HepG2 (cell line): ENCODE results near the gene MEI1. TPM values are rescaled to one million over a fixed set of nuclear protein-coding genes. Genes with fewer than 3 reads are reported as not detected.

ENCODE experiments used
- BRCA1 ChIP-seq: sonication (generic); formaldehyde crosslinking; IDR thresholded peaks from 2 replicates; pipeline ENCODE4 v1.4.0; 2020; ENCODE audit warnings: missing genetic modification reagents
- CEBPB ChIP-seq: IDR thresholded peaks from 2 replicates; pipeline ENCODE4 v1.6.1; 2011; ENCODE audit warnings: low read depth, low read length, improper control_type of control experiment, borderline replicate concordance
- CSRNP1 ChIP-seq: sonication (generic); formaldehyde crosslinking; IDR thresholded peaks from 2 replicates; pipeline ENCODE4 v1.8.1; 2023; ENCODE audit warnings: mild to moderate bottlenecking, missing genetic modification reagents
- FOSL2 ChIP-seq: sonication (generic); formaldehyde crosslinking; IDR thresholded peaks from 2 replicates; pipeline ENCODE4 v1.4.0; 2020; ENCODE audit warnings: missing genetic modification reagents
- FOXA1 ChIP-seq, 2 experiments: fragments of 450-650 bp in 1 of 2; sonication (generic) in 1 of 2; formaldehyde crosslinking in 1 of 2; IDR thresholded peaks; 2 replicates each; pipeline versions ENCODE4 v1.4.0 to v1.6.1; 2016 to 2020; ENCODE audit warnings: missing genetic modification reagents in 1 of 2
- FOXO1 ChIP-seq: sonication (generic); formaldehyde crosslinking; IDR thresholded peaks from 2 replicates; pipeline ENCODE4 v1.4.0; 2020; ENCODE audit warnings: missing genetic modification reagents
- GABPB1 ChIP-seq: IDR thresholded peaks from 2 replicates; pipeline ENCODE4 v1.6.1; 2016; ENCODE audit warnings: mild to moderate bottlenecking, missing genetic modification reagents, moderate library complexity, missing compliant biosample characterization
- KLF11 ChIP-seq: IDR thresholded peaks from 2 replicates; pipeline ENCODE4 v1.6.1; 2016; ENCODE audit warnings: missing compliant biosample characterization
- KLF13 ChIP-seq: sonication (generic); formaldehyde crosslinking; IDR thresholded peaks from 2 replicates; pipeline ENCODE4 v1.4.0; 2020; ENCODE audit warnings: mild to moderate bottlenecking, missing genetic modification reagents
- MIER3 ChIP-seq: IDR thresholded peaks from 2 replicates; pipeline ENCODE4 v1.6.1; 2016; ENCODE audit warnings: missing compliant biosample characterization, borderline replicate concordance
- PAX8 ChIP-seq: sonication (generic); formaldehyde crosslinking; IDR thresholded peaks from 2 replicates; pipeline ENCODE4 v1.8.0; 2022; ENCODE audit warnings: mild to moderate bottlenecking, missing genetic modification reagents, borderline replicate concordance
- REPIN1 ChIP-seq: sonication (generic); formaldehyde crosslinking; IDR thresholded peaks from 2 replicates; pipeline ENCODE4 v1.8.0; 2022; ENCODE audit warnings: missing genetic modification reagents, low read depth, mild to moderate bottlenecking, borderline replicate concordance
- SETDB1 ChIP-seq: sonication (generic); formaldehyde crosslinking; IDR thresholded peaks from 2 replicates; pipeline ENCODE4 v1.5.1; 2020; ENCODE audit warnings: missing genetic modification reagents, mild to moderate bottlenecking, borderline replicate concordance
- SOX13 ChIP-seq, 3 experiments: fragments of 450-650 bp in 1 of 3; sonication (generic) in 1 of 3; formaldehyde crosslinking in 1 of 3; IDR thresholded peaks in 2 of 3; conservative IDR thresholded peaks in 1 of 3; 2 replicates each; pipeline versions ENCODE4 v1.5.0 to v1.6.1; 2016 to 2020; ENCODE audit warnings: antibody characterized with exemption in 1 of 3, mild to moderate bottlenecking in 1 of 3, missing compliant biosample characterization in 1 of 3, missing genetic modification reagents in 1 of 3, moderate library complexity in 1 of 3
- TARDBP ChIP-seq: sonication (generic); formaldehyde crosslinking; IDR thresholded peaks from 2 replicates; pipeline ENCODE4 v1.8.0; 2022; ENCODE audit warnings: mild to moderate bottlenecking, missing genetic modification reagents
- TSC22D2 ChIP-seq: sonication (generic); formaldehyde crosslinking; IDR thresholded peaks from 2 replicates; pipeline ENCODE4 v1.5.1; 2020; ENCODE audit warnings: missing genetic modification reagents, mild to moderate bottlenecking, borderline replicate concordance
- ZBTB7B ChIP-seq: sonication (generic); formaldehyde crosslinking; IDR thresholded peaks from 2 replicates; pipeline ENCODE4 v1.4.0; 2020; ENCODE audit warnings: missing genetic modification reagents
- ZNF251 ChIP-seq: sonication (generic); formaldehyde crosslinking; IDR thresholded peaks from 2 replicates; pipeline ENCODE4 v1.9.0; 2021; ENCODE audit warnings: mild to moderate bottlenecking, missing genetic modification reagents
- ZNF292 ChIP-seq: sonication (generic); formaldehyde crosslinking; IDR thresholded peaks from 2 replicates; pipeline ENCODE4 v1.8.1; 2022; ENCODE audit warnings: mild to moderate bottlenecking, low read depth, missing genetic modification reagents, borderline replicate concordance
- ZNF354B ChIP-seq: sonication (generic); formaldehyde crosslinking; IDR thresholded peaks from 2 replicates; pipeline ENCODE4 v1.8.0; 2022; ENCODE audit warnings: mild to moderate bottlenecking, missing genetic modification reagents
- ZNF501 ChIP-seq: sonication (generic); formaldehyde crosslinking; IDR thresholded peaks from 2 replicates; pipeline ENCODE4 v1.5.1; 2020; ENCODE audit warnings: mild to moderate bottlenecking, moderate library complexity, missing genetic modification reagents
- ZNF644 ChIP-seq: IDR thresholded peaks from 2 replicates; pipeline ENCODE4 v1.6.1; 2016; ENCODE audit warnings: low read depth
- ZNF776 ChIP-seq: sonication (generic); formaldehyde crosslinking; IDR thresholded peaks from 2 replicates; pipeline ENCODE4 v1.4.0; 2020; ENCODE audit warnings: mild to moderate bottlenecking, missing genetic modification reagents
- polyA plus RNA-seq, 8 experiments: library from polyadenylated mRNA; depleted of rRNA in 3 of 8; stranded (reverse) in 7 of 8; unstranded in 1 of 8; fragments of >200 nt; fragmentation: Illumina TruSeq in 4 of 8; extraction: Trizol in 4 of 8; gene quantifications; 2 replicates each; pipeline versions ENCODE4 v1.2.1 to v1.2.3, GENCODE V29; 2011 to 2016; ENCODE audit warnings: low read depth in 4 of 8, missing spikeins in 1 of 8, mixed read lengths in 1 of 8; ENCODE audit not compliant: insufficient read depth in 1 of 8
- total RNA-seq, 5 experiments: library from RNA; depleted of rRNA; stranded (reverse); fragments of >200 nt; fragmentation: Illumina TruSeq; extraction: Trizol; gene quantifications; 2 replicates each; pipeline ENCODE4 v1.2.3, GENCODE V29; 2016; ENCODE audit warnings: low read depth in 1 of 5

The MEI1 gene
- total and polyA plus RNA-seq, 2 of the 13 experiments (the other 11 are each of a cell fraction or from before 2014, with no cell fraction given), result 0.75 to 1.9 TPM

GRCh38 chr22:41752011-41752970 lies 53.0 kb downstream of the MEI1 start (continued):
- TF ChIP-seq MIER3, result no peak
- no peak for TF ChIP-seq ZNF776 (CRISPR knock-in tag)
- TF ChIP-seq TARDBP, result no peak
- no peak for TF ChIP-seq SETDB1 (CRISPR knock-in tag)
- TF ChIP-seq BRCA1 (CRISPR knock-in tag), result no peak
- TF ChIP-seq FOXO1 (CRISPR knock-in tag), result no peak
- no peak for TF ChIP-seq REPIN1 (CRISPR knock-in tag)
- TF ChIP-seq ZNF644, result 0 out of 2 replicates have a peak, but pooled peaks have one; percentile 33
- TF ChIP-seq ZNF501 (CRISPR knock-in tag), result no peak
- no peak for TF ChIP-seq PAX8 (CRISPR knock-in tag)
- TF ChIP-seq TSC22D2 (CRISPR knock-in tag), result no peak
- peak; percentile 73; the same call in 1 of the 2 replicates for TF ChIP-seq CEBPB
- TF ChIP-seq FOXA1 (IDR thresholded peaks at IDR 0.05), result no peak
- TF ChIP-seq FOXA1 (CRISPR knock-in tag; IDR thresholded peaks at IDR 0.05), result peak; percentile 84
- no peak for TF ChIP-seq SOX13 (IDR thresholded peaks at IDR 0.05)
- no peak for TF ChIP-seq SOX13 (CRISPR knock-in tag; conservative IDR thresholded peaks at IDR 0.05 in 1 of 2, IDR thresholded peaks at IDR 0.05 in 1 of 2)
- no peak for TF ChIP-seq KLF11
- TF ChIP-seq GABPB1, result no peak
- no peak for TF ChIP-seq KLF13
- TF ChIP-seq FOSL2, result peak; percentile 27; the same call in 1 of the 2 replicates
- no peak for TF ChIP-seq CSRNP1 (CRISPR knock-in tag)
- TF ChIP-seq ZNF354B (CRISPR knock-in tag), result no peak
- TF ChIP-seq ZNF292 (CRISPR knock-in tag), result no peak
- no peak for TF ChIP-seq ZNF251 (CRISPR knock-in tag)
- no peak for TF ChIP-seq ZBTB7B
